ENCODE measurements around the gene ATF7.

The ATF7 gene

DNA sequence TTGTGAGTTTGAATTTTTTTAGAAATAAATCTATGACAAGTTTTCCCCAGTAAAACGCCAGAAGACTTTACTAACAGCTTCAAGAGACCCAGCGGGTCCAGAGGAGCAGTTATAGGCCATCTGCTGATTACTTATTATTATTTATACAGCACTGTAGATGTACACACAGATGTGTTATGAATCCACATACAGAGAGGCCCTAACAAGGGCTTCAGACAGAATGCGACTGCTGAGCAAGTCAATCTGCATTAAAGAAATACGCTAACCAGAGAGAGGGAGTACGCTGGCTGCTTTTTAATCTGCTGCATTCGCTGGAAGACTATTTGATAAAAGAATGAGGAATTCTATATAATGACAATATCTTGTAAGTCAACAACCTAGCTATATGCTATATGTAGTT lies 32.5 kb downstream of the ATF7 start:
- no peaks in the 10 kb centered on the region for H3K27me3 ChIP-seq (ENCODE audit: control insufficient read depth, insufficient read depth, low read length)
- no peak overlapping the region for H3K9ac ChIP-seq (ENCODE audit: low read depth, low read length)
- no peak overlapping the region for H3K4me3 ChIP-seq (ENCODE audit: low read depth, low read length)
- no peaks in the 10 kb centered on the region for H3K9me3 ChIP-seq (ENCODE audit: control insufficient read depth, insufficient read depth, low read length)
- H3K36me3 ChIP-seq (ENCODE audit: control insufficient read depth, insufficient read depth, low read length): no peaks in the 10 kb centered on the region
- H3K4me1 ChIP-seq (ENCODE audit: control insufficient read depth, insufficient read depth, low read length): no peaks in the 10 kb centered on the region

- Histone ChIP-seq H3K27me3 (ENCODE audit: control insufficient read depth, insufficient read depth, low read length) (no peaks in the 10 kb centered on the region), H3K9me3 (ENCODE audit: control insufficient read depth, insufficient read depth, low read length) (no peaks in the 10 kb centered on the region), H3K4me1 (ENCODE audit: control insufficient read depth, insufficient read depth, low read length) (no peaks in the 10 kb centered on the region), H3K36me3 (ENCODE audit: control insufficient read depth, insufficient read depth, low read length) (no peaks in the 10 kb centered on the region), H3K4me3 (ENCODE audit: low read depth, low read length) (no peak overlapping the region), H3K9ac (ENCODE audit: low read depth, low read length) (no peak overlapping the region)
Observed at GRCh38 chr12:53593031-53593430, 33.2 kb downstream of the ATF7 start.

GRCh38 chr12:53592426-53592825 lies 33.8 kb downstream of the ATF7 start:
- H3K9ac ChIP-seq (ENCODE audit: low read depth, low read length): no peak overlapping the region
- H3K4me1 ChIP-seq (ENCODE audit: control insufficient read depth, insufficient read depth, low read length): no peaks in the 10 kb centered on the region
- no peak overlapping the region for H3K4me3 ChIP-seq (ENCODE audit: low read depth, low read length)
- no peaks in the 10 kb centered on the region for H3K9me3 ChIP-seq (ENCODE audit: control insufficient read depth, insufficient read depth, low read length)
- no peaks in the 10 kb centered on the region for H3K27me3 ChIP-seq (ENCODE audit: control insufficient read depth, insufficient read depth, low read length)
- H3K36me3 ChIP-seq (ENCODE audit: control insufficient read depth, insufficient read depth, low read length): no peaks in the 10 kb centered on the region

GRCh38 chr12:53591301-53592206 lies 34.6 kb downstream of the ATF7 start:
- H3K4me3 ChIP-seq (ENCODE audit: low read depth, low read length): no peak overlapping the region
- H3K4me1 ChIP-seq (ENCODE audit: control insufficient read depth, insufficient read depth, low read length): no peaks in the 10 kb centered on the region
- no peaks in the 10 kb centered on the region for H3K27me3 ChIP-seq (ENCODE audit: control insufficient read depth, insufficient read depth, low read length)
- H3K9ac ChIP-seq (ENCODE audit: low read depth, low read length): no peak overlapping the region
- no peaks in the 10 kb centered on the region for H3K36me3 ChIP-seq (ENCODE audit: control insufficient read depth, insufficient read depth, low read length)
- no peaks in the 10 kb centered on the region for H3K9me3 ChIP-seq (ENCODE audit: control insufficient read depth, insufficient read depth, low read length)

GRCh38 chr12:53590652-53591051 lies 35.5 kb downstream of the ATF7 start:
- Histone ChIP-seq H3K4me1 (ENCODE audit: control insufficient read depth, insufficient read depth, low read length) (no peaks in the 10 kb centered on the region), H3K27me3 (ENCODE audit: control insufficient read depth, insufficient read depth, low read length) (no peaks in the 10 kb centered on the region), H3K9me3 (ENCODE audit: control insufficient read depth, insufficient read depth, low read length) (no peaks in the 10 kb centered on the region), H3K4me3 (ENCODE audit: low read depth, low read length) (no peak overlapping the region), H3K36me3 (ENCODE audit: control insufficient read depth, insufficient read depth, low read length) (no peaks in the 10 kb centered on the region), H3K9ac (ENCODE audit: low read depth, low read length) (no peak overlapping the region)

- no peaks in the 10 kb centered on the region for H3K9me3 ChIP-seq (ENCODE audit: control insufficient read depth, insufficient read depth, low read length)
- H3K36me3 ChIP-seq (ENCODE audit: control insufficient read depth, insufficient read depth, low read length): no peaks in the 10 kb centered on the region
- H3K9ac ChIP-seq (ENCODE audit: low read depth, low read length): no peak overlapping the region
Observed at GRCh38 chr12:53589915-53590314, 36.3 kb downstream of the ATF7 start.

DNA sequence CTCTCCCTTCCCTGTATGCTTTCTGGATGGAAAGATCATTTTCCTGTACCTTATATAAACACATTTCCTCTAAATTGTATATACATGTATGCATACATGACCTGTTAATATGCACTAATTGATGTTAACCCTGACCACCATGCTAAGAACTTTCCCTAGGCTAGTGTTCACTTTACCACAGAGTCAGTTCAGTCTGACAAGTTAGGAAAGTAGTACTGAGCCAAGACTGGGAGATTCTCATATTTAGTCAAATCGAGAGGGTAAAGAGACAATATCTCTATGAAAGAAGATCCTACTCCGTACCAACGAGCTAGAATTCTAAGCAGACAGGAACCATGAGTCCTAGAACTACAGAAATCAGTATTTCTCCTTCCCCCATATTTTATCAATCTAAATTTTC lies 36.8 kb downstream of the ATF7 start:
- H3K9ac ChIP-seq (ENCODE audit: low read depth, low read length): no peak overlapping the region
- no peak overlapping the region for H3K4me3 ChIP-seq (ENCODE audit: low read depth, low read length)
- no peaks in the 10 kb centered on the region for H3K36me3 ChIP-seq (ENCODE audit: control insufficient read depth, insufficient read depth, low read length)
- no peaks in the 10 kb centered on the region for H3K9me3 ChIP-seq (ENCODE audit: control insufficient read depth, insufficient read depth, low read length)
- no peaks in the 10 kb centered on the region for H3K27me3 ChIP-seq (ENCODE audit: control insufficient read depth, insufficient read depth, low read length)
- H3K4me1 ChIP-seq (ENCODE audit: control insufficient read depth, insufficient read depth, low read length): no peaks in the 10 kb centered on the region

More at GRCh38 chr12:53589915-53590314, 36.3 kb downstream of the ATF7 start:
- H3K27me3 ChIP-seq (ENCODE audit: control insufficient read depth, insufficient read depth, low read length): no peaks in the 10 kb centered on the region
- no peaks in the 10 kb centered on the region for H3K4me1 ChIP-seq (ENCODE audit: control insufficient read depth, insufficient read depth, low read length)
- no peak overlapping the region for H3K4me3 ChIP-seq (ENCODE audit: low read depth, low read length)

DNA sequence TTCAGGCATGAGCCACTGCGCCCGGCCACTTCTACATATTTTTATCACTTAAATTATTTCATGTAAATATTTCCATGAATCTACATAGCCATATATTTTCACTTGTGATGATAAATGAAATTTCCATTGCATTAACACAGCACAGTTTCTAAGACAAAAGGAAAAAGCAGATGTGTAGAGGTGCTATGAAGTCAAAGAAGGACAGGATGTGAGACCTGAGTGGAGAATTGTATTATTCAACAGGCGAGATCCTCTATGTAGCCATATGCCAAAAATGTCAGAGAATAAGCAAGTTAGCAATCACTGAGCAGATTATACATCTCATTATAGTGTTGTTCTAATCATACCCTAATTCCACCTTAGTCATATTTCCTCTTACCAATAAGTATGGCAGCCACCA lies 38.1 kb downstream of the ATF7 start:
- no peaks in the 10 kb centered on the region for H3K4me1 ChIP-seq (ENCODE audit: control insufficient read depth, insufficient read depth, low read length)
- no peaks in the 10 kb centered on the region for H3K27me3 ChIP-seq (ENCODE audit: control insufficient read depth, insufficient read depth, low read length)
- H3K4me3 ChIP-seq (ENCODE audit: low read depth, low read length): no peak overlapping the region
- no peak overlapping the region for H3K9ac ChIP-seq (ENCODE audit: low read depth, low read length)
- H3K36me3 ChIP-seq (ENCODE audit: control insufficient read depth, insufficient read depth, low read length): no peaks in the 10 kb centered on the region
- H3K9me3 ChIP-seq (ENCODE audit: control insufficient read depth, insufficient read depth, low read length): no peaks in the 10 kb centered on the region

DNA sequence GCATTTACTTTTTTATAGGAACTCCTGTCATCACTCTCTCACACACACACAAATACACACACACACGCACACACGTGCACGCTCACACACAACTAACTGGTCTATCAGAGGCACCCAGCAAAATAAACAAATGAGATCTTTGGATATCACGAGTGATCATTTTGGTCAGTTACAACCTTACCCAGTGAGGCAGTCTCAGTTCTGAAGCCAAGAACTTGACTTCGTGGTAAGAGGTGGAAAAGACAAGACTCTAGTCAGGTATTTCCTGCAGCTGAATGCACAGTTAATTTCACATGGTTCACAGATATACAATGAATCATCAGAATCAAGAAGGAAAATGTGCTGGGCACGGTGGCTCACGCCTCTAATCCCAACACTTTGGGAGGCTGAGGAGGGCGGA lies 39.4 kb downstream of the ATF7 start:
- Histone ChIP-seq H3K4me1 (ENCODE audit: control insufficient read depth, insufficient read depth, low read length) (no peaks in the 10 kb centered on the region), H3K9me3 (ENCODE audit: control insufficient read depth, insufficient read depth, low read length) (no peaks in the 10 kb centered on the region), H3K9ac (ENCODE audit: low read depth, low read length) (no peak overlapping the region), H3K4me3 (ENCODE audit: low read depth, low read length) (no peak overlapping the region), H3K36me3 (ENCODE audit: control insufficient read depth, insufficient read depth, low read length) (no peaks in the 10 kb centered on the region), H3K27me3 (ENCODE audit: control insufficient read depth, insufficient read depth, low read length) (no peaks in the 10 kb centered on the region)

DNA sequence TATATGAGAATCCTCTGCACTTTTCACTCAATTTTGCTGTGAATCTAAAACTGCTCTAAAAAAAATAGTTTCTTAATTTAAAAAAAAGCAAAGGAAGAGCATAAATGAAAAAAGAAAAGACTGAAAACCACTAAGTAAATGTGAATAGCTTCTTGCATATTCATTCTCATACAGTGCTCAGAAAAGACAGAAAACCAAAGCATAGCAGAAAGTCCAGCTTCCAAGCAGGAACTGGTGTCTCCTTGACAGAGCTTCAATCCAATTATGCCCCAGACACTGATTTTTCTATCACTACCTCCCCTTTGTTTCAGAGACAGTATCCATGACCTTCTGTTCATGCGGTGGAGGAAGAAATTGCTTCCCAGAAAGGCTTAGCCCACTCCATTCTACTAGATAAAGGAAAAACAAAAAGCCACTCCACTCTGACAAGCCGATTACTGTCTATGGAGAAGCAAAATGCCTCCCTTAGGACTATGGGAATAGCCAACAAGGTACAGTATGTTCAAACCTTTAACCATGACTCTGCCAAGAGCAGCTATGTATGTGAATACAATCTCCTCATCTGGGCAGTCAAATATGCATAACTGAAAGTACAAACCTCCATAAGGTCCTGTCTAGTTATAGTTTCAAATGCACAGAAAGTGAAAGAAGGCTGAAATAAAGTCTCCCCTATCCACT lies 40.6 kb downstream of the ATF7 start:
- Histone ChIP-seq H3K27me3 (ENCODE audit: control insufficient read depth, insufficient read depth, low read length) (no peaks in the 10 kb centered on the region), H3K4me3 (ENCODE audit: low read depth, low read length) (no peak overlapping the region), H3K9me3 (ENCODE audit: control insufficient read depth, insufficient read depth, low read length) (no peaks in the 10 kb centered on the region), H3K36me3 (ENCODE audit: control insufficient read depth, insufficient read depth, low read length) (no peaks in the 10 kb centered on the region), H3K4me1 (ENCODE audit: control insufficient read depth, insufficient read depth, low read length) (no peaks in the 10 kb centered on the region), H3K9ac (ENCODE audit: low read depth, low read length) (no peak overlapping the region)

DNA sequence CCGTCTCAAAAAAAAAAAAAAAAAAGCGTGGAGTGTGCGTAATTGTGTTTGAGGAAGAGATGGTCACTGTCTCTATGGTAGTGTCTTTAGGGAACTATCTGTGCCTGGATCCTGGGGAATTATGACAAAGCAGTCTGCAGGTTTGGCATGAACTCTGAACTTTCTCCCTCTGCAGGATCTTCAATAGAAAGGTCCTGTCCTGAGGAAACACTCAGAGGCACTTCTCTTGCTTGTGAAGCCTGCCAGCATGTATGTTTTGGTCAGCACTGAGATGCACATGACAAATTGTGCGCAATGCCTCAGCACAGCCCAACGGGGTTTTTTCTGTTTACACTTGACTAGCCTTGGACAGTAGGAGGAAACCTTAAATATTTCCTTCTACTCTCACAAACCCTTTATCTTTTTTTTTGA lies 46.6 kb downstream of the ATF7 start:
- H3K4me3 ChIP-seq (ENCODE audit: low read depth, low read length): no peak overlapping the region
- no peaks in the 10 kb centered on the region for H3K36me3 ChIP-seq (ENCODE audit: control insufficient read depth, insufficient read depth, low read length)
- H3K4me1 ChIP-seq (ENCODE audit: control insufficient read depth, insufficient read depth, low read length): no peaks in the 10 kb centered on the region
- no peak overlapping the region for H3K9ac ChIP-seq (ENCODE audit: low read depth, low read length)
- no peaks in the 10 kb centered on the region for H3K9me3 ChIP-seq (ENCODE audit: control insufficient read depth, insufficient read depth, low read length)
- H3K27me3 ChIP-seq (ENCODE audit: control insufficient read depth, insufficient read depth, low read length): no peaks in the 10 kb centered on the region

DNA sequence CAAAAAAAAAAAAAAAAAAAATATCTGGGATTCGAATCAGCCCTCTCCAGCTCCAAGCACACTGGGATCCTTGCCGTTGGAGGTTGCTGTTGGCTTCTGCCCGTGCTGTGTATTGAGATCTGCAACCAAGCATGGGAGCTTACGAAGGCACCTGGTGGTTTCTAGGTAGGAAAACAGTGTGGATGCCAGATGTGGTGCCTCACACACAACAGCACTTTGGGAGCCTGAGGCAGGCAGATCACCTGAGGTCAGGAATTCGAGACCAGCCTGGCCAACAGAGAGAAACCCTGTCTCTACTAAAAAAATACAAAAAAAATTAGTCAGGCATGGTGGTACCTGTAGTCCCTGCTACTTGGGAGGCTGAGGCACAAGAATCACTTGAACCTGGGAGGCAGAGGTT lies 47.4 kb downstream of the ATF7 start:
- H3K27me3 ChIP-seq (ENCODE audit: control insufficient read depth, insufficient read depth, low read length): no peaks in the 10 kb centered on the region
- H3K4me3 ChIP-seq (ENCODE audit: low read depth, low read length): no peak overlapping the region
- H3K9ac ChIP-seq (ENCODE audit: low read depth, low read length): no peak overlapping the region
- H3K36me3 ChIP-seq (ENCODE audit: control insufficient read depth, insufficient read depth, low read length): no peaks in the 10 kb centered on the region
- H3K9me3 ChIP-seq (ENCODE audit: control insufficient read depth, insufficient read depth, low read length): no peaks in the 10 kb centered on the region
- H3K4me1 ChIP-seq (ENCODE audit: control insufficient read depth, insufficient read depth, low read length): no peaks in the 10 kb centered on the region
